A549 treated with Mapracorat at 1 μM for 4 hours (cell line): ENCODE results near the gene ALG9. TPM values are rescaled to one million over a fixed set of nuclear protein-coding genes. Genes with fewer than 3 reads are reported as not detected.

ENCODE experiments used
- total RNA-seq: library from RNA; stranded (reverse); fragments of 200-300 nt; extraction: Qiagen RNA extraction; gene quantifications from 5 replicates; pipeline ENCODE4 v1.2.3, GENCODE V29; 2022

ALG9 gene, protein sequence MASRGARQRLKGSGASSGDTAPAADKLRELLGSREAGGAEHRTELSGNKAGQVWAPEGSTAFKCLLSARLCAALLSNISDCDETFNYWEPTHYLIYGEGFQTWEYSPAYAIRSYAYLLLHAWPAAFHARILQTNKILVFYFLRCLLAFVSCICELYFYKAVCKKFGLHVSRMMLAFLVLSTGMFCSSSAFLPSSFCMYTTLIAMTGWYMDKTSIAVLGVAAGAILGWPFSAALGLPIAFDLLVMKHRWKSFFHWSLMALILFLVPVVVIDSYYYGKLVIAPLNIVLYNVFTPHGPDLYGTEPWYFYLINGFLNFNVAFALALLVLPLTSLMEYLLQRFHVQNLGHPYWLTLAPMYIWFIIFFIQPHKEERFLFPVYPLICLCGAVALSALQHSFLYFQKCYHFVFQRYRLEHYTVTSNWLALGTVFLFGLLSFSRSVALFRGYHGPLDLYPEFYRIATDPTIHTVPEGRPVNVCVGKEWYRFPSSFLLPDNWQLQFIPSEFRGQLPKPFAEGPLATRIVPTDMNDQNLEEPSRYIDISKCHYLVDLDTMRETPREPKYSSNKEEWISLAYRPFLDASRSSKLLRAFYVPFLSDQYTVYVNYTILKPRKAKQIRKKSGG
- 16.5 to 21.2 TPM (median 18.6 TPM) in 5 replicates for total RNA-seq

DNA sequence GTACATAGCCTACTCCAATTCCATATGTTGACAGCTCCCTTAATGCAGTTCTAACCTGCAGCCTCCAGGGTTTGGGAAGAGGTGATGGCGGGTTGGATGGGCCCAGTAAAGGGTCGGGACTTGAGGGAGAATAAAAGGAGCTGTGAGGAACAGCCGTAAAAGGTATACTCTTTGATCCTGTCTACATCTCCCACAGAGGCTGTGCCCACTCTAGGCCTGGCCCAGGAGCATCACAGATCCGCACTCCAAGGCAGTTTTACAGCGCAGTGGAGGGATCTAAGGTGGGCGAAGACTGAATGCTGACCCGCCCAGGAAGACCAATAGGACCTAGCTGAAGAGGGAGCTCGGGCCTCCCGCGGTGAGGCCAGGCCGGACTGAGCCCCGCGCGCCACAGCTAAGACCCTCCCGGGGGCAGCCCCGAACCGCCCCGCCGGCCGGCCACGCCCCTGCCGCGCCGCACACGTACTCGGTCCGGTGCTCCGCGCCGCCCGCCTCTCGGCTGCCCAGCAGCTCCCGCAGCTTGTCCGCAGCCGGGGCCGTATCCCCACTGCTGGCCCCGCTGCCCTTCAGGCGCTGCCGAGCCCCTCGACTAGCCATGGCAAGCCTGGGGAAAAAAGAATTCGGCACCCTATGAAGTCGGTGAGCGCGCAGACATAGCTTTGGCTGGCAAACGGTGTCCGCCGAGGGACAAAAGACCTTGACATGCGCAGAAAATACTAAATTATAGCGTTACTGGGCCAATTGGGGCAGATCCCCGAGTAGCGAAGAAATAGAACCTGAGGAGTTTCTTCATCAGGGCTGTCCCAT lies at the start of gene ALG9:
ALG9 (minus strand) TSS at position 696 of the 807 bp plus-strand sequence; CDS start at position 597, 99 bp downstream.

DNA sequence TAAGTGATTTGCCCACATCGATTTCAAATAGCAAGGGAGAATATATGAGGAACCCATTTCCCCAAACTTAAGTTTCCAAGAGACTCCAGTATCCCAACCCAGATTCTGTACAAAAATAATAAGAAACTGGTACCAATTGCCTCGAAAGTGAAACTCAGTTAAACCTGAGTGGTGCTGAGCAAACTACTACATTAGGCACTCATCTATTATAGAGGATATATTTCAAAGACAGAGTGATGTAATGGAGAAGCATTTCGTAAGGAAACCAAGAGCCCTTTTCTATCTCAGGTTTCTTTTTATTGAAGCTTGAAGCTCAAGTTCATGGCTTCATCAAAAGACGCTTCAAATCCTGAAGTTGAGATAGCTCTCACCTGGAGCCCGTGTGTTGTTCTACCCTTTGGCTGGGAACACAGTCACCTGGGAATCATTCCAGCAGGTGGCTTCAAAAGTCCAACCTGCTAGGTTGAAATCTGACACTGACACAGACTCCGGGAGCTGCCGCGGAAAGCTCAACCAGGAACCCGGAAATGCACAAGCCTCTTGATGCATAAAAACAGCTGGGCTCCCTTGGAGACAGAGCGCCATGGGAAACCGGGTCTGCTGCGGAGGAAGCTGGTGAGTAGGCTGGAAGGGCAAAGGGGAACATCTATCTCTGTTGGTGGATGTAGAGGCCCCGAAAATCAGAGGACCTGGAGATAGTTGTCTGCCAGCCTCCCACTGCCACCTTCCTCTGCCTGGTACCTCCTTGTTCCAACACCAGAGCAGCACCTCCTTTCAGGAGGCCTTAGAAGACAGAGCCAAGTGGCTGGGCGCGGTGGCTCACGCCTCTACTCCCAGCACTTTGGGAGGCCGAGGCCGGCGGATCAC lies 47.2 kb upstream of the ALG9 start, which contains the start of gene C11orf52:
C11orf52 (plus strand) TSS at position 524 of the 867 bp plus-strand sequence; CDS start at position 584, 60 bp downstream.

DNA sequence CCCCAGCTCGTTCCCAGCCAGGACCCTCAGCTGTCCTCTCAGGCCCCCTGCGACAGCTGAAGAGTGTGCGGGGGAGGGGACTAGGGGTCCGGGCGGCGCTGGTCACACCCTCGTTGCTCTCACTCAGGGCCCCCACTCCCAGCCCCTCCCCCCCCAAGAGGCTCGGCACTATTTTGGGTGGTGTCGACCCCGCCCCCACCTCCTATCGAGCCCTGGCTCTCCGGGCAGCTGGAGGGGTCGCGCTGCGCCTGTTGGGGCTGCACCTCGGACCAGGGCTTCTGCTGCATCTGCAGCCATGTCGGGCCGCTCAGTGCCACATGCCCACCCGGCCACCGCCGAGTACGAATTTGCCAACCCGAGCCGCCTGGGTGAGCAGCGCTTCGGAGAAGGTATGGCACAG lies 41.2 kb upstream of the ALG9 start, which contains the start of gene HSPB2:
HSPB2 (plus strand) TSS at position 200 of the 400 bp plus-strand sequence; CDS start at position 296, 96 bp downstream.

DNA sequence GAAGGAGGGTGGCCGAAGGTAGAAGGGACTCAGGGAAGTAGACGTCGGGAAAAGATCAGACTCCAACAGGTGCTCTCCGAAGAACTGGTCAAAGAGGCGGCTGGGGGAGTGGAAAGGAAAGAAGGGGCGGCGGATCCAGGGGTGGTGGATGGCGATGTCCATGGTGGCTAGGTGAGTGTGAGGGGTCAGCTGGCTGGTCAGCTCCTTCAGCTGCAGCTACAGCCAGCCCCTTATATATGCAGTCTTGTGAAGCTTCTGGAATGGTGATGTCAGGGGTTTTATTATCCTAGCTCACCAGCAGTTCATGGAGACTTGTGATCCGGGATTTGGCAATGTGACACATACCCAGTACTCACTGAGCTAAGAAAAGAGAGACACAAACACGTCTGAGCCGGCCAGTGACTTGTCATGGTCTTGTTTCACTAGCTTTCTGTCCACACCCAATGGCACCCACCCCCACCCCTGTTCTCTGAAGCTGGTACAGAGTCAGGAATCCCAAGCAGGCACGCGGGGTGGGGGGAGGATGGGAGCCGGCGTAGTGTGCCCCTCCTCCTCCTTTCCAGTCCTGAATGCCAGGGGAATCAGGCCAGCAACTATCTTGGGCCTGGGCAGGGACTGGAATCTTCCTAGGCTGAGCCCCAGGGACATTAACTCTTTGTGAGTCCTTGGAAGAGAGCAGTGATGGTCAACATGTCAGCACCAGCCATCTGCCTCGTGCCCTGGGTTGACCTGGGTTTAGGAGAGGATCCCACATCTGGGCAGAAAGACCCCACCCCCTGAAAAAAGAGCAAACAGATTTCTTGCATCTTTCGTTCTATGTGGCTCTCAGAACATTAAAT lies 40.4 kb upstream of the ALG9 start, which contains the start of gene CRYAB:
CRYAB (minus strand) TSS at position 208 of the 839 bp plus-strand sequence; CDS start at position 162, 46 bp downstream.

DNA sequence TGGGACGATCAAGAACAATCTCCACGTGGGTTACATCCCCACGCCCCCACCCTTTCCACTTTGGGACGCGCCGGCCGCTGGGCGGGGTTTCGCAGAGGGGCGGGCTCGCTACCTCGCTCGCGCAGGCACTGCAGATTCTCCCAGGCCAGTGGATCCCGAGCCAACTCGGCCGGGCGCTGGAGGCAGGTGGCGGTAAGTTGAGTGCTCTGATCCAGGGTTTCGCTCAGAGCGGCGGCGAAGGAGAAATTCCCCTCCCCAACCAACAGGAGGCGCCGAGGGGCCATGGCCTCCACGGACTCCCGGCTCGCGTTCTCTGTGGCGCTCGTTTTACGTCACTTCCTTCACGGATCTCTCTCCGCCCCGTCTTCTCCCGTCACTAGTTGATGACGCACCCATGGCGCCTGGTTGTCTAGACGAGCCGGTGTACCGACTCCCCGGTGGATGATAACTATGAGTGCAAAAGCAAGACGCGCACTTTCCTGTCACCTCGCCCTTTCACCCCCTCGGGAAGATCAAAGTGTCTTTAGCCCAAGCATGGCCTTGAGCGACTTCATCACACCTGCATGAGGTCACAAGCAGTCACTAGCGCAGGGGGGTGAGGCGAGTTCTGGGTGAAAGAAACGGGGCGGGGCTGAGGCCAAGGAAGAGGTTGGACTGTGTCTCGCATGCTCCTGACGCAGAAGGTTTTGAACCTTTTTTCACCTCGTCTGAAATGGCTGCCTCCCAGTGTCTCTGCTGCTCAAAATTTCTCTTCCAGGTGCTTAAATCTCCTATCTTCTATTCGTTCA lies 7.7 kb upstream of the ALG9 start, which contains the start of the genes CFAP68 and FDXACB1:
CFAP68 (plus strand) TSS at position 693 of the 788 bp plus-strand sequence; CDS start at position 713, 20 bp downstream.
FDXACB1 (minus strand) TSS at position 317 of the 788 bp plus-strand sequence; CDS start at position 284, 33 bp downstream.

DNA sequence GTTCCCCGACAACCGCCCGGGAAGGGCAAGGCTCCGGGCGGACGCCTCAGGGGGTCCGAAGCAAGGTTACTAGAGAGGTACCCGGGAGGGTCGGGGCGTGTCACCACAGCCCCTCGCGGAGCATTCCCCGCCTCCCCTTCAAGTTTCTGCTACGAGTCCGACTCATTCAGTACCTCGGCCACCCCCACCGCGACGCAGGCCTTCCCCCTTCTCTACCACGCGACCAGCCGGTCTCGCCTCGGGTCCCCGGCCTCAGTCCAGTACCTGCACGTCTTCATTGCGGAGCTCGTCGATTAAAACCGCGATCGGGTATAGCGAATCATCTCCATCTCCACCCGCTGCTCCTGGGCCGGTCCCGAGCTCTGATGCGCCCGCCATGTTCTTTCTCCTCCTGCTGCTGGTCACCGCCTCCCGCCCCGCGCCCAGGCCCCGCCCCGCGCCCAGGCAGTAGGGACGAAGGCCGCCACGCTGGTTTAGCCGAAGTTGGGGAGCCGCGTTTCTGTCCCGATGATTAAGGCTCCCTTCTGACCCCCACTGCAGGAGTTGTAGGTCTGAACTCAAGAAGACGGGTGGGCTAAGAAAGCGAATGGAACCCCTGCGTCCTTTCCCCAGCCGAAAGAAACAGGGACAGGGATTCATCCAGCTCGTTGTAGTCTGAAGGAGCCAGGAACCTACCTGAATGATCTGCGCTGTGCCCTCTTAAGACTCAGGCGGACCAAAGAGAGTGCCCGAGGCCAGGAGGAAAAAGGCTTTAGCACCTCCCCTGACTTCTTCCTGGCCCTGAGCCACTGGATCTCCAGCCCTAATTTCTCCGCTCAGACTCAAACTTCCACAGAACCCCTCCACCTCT lies 105.2 kb downstream of the ALG9 start, which contains the start of gene PPP2R1B:
PPP2R1B (minus strand) TSS at position 406 of the 850 bp plus-strand sequence; CDS start at position 378, 28 bp downstream.

Other genes starting within 250 kb of the ALG9 start
- 15.5 to 19.8 TPM (median 18.7 TPM) in 5 replicates for gene PPP2R1B, start 105.2 kb downstream of the ALG9 start, total RNA-seq
- 1.5 to 1.6 TPM (median 1.5 TPM) in 5 replicates for gene FDXACB1, start 7.6 kb upstream of the ALG9 start, total RNA-seq
- gene CFAP68, start 8.0 kb upstream of the ALG9 start, total RNA-seq: 30.0 to 36.1 TPM (median 32.4 TPM) in 5 replicates
- 8.3 to 23.1 TPM (median 12.1 TPM) in 5 replicates for gene CRYAB, start 40.2 kb upstream of the ALG9 start, total RNA-seq
- 0.13 TPM in 1 of 5 replicates, not detected in the others for gene HSPB2, start 41.2 kb upstream of the ALG9 start, total RNA-seq
- gene C11orf52, start 47.3 kb upstream of the ALG9 start, total RNA-seq: 0.18 to 0.28 TPM (median 0.21 TPM) in 3 of 5 replicates, not detected in the others
- 5.8 to 9.6 TPM (median 8.7 TPM) in 5 replicates for gene DIXDC1, start 65.8 kb upstream of the ALG9 start, total RNA-seq
- gene DLAT, start 153.8 kb upstream of the ALG9 start, total RNA-seq: 25.3 to 29.9 TPM (median 28.9 TPM) in 5 replicates
- 0.57 to 1.2 TPM (median 0.86 TPM) in 5 replicates for gene PIH1D2, start 202.4 kb upstream of the ALG9 start, total RNA-seq
- gene NKAPD1, start 202.7 kb upstream of the ALG9 start, total RNA-seq: 10.7 to 16.1 TPM (median 13.8 TPM) in 5 replicates
- gene TIMM8B, start 215.2 kb upstream of the ALG9 start, total RNA-seq: 69.5 to 77.7 TPM (median 70.9 TPM) in 5 replicates
- gene SDHD, start 215.3 kb upstream of the ALG9 start, total RNA-seq: 65.5 to 77.6 TPM (median 68.5 TPM) in 5 replicates